RKO (cell line): ENCODE results near the gene PDP2.
"Not testable (repeated sequence)": the region's sequence is repeated elsewhere in the genome, so short reads cannot be mapped to it uniquely, and the experiment has no call there.

Experiments used
- DNase-seq: peaks from one replicate; pipeline ENCODE4 v3.0.0-alpha.2; 2016; ENCODE audit warnings: low spot score

Gene PDP2

DNA sequence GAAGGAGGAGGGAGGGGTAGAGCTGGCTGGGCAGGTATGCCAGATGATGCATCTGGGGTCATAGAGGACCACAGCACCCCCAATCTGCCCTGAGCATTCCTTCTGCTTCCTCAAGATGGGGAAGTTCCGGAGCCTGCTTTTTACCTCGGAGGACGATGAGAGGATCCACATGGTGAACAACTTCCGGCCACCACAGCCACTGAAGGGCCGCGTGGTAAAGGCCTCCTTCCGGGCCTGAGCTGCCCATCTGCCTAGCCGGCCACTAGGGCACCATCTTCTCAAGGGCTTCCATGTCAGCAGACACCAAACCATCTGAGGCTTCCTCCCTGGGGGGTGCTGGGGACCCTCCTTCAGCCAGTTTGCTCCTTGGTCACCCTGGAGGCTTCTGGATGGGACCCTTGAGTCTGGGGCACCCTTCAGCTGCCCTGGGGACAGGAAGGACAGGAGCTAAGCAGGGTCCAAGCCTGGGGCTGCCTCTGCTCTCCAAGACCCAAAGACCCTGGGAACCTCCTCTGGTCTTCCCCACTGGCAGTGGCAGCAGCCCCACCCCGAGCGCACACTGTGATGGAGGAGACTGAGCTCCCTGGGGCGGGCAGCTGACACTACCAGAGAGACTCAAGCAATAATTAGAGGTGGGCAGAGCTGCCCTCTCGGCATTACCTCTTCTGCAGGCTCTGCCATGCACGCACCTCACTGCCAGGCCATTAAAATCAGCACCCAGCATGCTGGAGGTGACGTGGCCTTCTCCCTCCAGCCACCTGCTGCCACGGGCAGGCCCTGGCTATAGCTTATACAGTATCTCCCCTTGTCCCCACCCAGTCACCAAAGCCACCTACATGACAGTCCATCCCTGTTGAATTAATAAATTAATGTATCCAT, 26.8 kb upstream of the PDP2 start:
- no peak for DNase-seq

DNA sequence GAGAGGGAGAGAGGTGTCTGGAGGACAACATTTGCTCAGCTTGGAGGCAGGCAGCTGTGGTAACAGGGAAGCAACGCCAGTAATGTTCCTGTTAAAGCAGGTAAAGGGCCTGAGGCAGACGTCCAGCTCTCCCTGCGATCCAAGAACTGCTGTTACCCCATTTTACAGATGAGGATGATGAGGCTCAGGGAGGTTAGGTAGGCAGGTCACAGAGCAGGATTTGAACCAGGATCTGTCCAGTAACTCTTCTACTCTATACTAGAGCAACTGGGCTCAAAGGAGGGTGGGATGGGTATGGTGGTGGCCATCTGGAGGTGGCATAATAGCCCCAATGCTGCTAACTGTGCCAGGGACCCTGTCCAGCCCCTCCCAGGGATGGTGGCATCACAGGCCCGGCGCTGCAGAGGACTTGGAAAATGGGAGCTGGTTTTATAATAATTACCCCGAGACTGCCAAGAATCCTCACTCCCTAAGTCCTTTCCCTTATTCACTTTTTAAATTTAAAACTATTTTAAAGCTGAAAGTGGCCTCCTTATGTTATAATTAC, 24.1 kb upstream of the PDP2 start:
- DNase-seq, result no peak

DNA sequence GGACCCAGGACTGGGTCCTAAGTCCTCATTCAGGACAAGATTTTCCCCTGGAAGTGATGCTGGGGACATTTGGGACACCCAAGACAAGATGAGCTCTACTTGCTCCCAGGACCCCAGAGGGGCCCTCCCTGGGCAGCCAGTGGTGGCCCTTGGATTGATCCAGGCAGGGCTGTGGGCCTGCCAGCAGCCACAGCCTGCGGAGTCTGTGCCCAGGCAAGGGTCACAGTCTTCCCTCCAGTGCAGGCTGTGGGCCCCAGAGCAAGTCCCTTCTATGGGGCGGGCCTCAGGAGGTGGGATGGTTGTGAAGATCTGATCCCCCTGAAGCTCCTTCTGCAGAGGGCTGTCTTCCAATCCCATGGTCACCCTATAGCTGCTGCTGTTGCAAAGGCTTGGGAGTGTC, 23.5 kb upstream of the PDP2 start:
- DNase-seq, result no peak

DNA sequence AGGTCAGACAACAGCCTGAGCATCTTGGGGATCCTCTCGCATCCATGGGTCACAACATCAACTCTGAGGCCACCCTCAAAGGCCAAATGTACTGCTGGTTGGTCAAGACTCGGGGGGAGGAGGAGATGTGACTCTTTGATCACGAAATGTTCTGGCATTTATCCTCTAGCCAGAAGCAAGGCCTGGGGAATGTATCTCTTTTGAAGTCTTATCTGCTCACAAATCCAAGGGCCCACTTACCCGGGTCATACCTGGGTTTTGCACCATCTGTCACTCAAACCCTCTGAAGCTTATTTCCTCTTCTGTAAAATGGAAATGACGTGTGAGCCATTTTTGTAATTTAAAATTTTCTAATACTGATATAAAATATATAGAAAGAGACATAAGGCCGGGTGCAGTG, 22.9 kb upstream of the PDP2 start:
- DNase-seq, result no peak

DNA sequence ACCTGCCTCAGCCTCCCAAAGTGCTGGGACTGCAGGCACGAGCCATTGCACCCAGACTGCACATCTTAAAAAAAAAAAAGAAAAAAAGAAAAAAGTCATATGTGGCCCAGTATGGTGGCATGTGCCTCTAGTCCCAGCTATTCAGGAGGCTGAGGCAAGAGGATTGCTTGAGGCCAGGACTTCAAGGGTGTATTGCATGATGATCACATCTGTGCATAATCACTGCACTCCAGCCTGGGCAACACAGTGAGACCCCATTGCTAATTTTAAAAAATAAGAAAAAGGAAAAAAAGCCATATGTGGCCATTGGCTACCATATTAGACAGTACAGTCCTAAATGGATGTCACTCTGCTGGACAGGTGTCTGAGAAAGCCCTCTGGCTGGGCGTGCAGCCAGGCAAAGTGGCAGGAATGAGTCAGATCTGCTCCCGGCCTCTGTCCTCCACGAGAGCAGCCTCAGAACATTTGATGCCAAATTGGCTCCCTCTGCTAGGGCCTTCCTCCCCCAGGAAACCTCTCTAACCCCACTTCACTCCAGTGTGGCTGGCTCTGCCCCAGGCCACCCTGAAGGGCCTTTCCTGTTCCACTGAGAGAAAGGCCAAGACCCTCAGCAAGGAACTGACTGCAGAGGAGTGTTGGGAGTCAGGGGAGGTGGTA, 21.4 kb upstream of the PDP2 start:
- no peak for DNase-seq

DNA sequence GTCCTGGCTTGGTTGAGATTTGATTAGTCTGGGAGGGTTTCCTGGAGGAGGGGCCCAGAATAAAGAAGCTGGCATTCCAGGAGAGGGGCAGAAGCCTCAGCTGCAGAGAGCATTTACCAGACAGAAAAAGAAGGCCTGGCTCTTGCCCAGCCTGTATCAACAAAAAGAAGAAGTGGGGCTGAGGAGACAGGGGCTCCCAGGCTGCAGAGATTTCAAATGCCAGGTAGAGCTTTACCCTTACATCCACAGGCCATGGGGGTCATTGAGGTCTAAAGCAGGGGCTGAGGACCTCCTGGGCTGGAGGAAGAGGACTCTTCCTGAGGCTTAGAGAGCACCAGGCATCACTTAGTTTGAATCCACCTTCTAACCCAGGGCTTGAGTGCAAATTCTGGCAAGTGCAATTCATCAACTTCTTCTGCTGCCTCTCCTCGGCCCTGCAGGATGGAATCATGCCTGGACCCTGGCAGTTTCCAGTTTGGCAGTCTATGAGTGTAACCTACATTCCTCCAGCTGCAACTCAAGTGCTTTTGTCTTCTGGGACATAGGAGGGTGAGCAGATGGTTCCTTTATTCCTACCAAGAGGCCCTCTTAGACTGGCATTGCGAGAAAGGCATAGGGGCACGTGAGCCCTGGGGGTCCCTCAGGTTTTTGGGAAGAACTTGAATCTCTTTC, 20.8 kb upstream of the PDP2 start:
- no peak for DNase-seq

DNA sequence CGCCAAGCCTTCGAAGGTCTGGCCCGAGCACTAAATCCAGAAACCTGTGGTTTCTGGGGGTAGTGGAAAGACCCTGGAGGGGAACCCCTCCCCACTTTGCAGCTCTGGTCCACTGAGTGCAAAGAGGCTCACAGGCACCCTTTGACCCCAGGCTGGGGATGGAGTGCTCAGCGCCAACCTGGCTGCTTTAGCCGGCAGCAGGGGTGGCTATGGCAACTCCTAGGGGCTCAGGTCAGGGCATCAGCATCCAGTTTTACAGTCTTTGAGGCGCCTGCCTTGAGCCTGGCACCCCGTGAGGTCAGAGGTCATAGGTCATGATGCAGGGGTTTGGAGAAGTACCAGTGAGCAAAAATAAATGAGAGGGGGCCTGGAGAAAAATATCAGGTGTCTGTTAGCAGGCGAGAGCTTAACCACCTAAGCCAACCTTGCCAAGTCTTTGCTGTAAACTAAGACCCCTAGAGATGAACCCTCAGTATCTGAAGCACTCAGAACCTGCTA, 18.2 kb upstream of the PDP2 start:
- DNase-seq, result no peak

DNA sequence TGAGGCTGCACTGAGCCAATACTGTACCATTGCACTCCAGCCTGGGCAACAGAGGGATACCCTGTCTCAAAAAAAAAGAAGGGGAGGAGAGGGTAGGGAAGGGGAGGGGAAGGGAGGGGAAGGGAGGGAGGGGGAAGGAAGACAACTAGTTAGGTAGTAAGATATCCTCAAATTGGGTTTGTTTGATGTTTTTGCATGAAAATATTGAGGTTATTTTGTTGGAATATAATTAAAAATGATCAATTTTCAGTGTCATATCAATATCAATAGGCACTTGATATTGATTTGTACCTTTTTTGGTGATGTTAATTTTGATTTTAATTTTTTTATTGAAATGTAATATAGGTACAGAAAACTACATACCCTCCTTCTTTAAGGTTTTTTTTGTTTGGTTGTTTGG, 16.6 kb upstream of the PDP2 start:
- no peak for DNase-seq

DNA sequence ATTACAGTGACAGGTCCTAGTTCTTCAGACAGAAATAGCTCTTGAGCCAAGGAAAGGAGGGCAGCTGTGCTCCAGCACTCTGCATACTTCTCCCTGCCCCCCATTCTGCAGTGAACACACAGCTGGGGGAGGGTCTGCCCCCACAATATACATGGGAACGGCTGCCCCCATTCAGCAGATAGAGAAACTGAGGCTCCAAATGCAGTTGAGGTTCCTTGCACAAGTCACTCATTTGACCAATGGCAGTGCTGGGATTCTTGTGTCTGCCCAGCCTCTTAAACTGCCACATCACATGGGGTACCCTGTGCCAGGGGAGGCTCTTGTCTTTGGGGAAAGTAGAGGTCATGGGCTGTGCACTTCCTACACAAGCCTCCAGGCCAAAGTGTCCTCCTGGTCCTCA, 10.9 kb upstream of the PDP2 start:
- DNase-seq, result no peak

DNA sequence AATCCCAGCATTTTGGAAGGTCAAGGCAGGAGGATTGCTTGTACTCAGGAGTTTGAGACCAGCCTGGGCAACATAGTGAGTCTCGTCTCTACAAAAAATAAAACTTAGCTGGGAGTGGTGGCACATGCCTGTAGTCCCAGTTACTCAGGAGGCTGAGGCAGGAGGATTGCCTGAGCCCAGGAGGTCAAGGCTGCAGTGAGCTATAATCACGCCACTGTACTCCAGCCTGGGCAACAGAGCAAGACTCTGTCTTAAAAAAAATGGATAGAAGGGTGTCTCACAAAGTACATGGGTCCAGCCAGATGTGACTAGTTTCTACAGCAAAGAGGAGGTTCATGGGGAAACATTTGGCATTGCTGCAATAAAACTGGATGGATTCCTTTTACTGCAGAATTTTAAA, 9.0 kb upstream of the PDP2 start:
- DNase-seq, result not testable (repeated sequence)

DNA sequence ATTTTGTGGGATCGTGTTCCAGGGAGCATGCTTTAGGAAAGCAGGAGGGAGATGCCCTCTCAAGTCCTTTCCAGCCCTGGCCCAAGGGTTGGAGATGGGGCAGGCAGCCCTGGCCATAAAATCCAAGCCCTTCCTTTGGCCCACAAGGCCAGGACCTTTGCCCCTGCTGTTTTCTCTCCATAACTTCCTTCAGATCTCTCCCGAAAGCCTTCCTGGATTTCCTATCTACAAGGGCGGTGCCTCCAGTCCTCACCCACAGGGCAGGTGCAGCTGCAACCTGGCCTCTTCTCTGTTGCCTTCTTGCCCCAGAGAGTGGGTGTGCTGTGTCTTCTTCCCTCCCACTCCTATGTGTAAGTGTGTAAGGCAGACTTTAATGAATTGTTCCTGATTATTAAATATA, 8.5 kb upstream of the PDP2 start:
- DNase-seq, result no peak

DNA sequence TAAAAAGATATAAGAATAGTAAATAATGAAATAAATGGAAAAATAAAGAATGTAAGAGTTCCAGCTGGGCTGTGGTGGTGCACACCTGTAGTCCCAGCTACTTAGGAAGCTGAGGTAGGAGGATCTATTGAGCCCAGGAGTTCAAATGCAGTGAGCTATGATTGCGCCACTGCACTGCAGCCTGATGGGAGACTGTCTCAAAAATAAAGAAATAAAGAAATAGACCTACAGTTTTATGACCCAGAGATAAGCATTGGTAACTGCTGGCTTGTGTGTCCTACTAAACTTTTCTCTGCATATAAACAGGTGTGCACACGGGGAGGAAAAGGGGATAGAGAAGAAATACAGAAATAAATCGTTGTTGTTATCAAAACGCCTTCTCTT, 7.8 kb upstream of the PDP2 start:
- no peak for DNase-seq

DNA sequence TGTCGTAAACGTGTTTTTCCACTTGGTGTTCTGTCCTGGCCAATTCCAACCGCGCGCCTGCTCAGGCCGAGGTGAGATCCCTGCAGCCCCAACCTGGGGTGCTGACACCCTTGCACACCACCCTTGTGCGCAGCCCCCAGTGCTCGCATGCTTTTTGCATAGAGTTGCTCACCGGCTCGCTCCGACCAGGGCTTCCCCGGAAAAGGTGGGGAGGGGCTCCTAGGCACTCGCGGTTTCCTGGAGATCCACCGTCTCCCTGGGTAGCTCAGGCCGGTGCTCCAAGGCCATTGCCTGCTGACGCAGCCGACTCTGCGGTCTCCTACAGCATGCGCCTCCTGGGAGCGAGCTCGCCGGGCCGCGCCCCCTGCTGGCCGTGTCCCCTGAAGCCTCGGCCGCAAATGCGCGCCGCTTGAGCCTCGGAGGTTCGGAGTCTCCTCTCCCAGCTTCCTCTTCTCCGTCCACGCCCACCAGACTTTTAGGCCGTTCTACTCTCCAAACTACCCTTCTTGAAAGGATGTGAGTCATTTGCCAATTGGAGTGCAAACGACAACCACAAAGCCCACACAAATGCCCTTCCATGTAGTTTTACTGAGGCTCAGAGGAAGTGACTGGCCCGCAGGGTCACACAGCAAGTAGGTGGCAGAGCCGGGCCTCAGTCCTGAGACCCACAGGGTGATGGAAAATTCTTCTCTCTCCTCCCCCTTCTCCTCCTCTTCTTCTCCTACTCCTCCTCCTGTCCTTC, 7.2 kb upstream of the PDP2 start:
- DNase-seq, result peak; percentile 99

DNA sequence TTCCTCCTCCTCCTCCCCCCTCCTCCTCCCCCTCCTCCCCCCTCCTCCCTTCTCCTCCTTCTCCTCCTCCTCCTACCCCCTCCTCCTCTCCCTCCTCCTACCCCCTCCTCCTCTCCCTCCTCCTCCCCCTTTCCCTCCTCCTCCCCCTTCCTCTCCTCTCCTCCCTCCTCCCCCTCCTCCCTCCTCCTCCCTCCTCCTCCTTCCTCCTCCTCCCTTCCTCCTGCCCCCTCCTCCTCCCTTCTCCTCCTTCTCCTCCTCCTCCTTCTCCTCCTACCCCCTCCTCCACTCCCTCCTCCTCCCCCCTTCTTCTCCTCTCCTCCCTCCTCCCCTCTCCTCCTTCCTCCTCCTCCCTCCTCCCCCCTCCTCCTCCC, 6.6 kb upstream of the PDP2 start:
- no peak for DNase-seq

DNA sequence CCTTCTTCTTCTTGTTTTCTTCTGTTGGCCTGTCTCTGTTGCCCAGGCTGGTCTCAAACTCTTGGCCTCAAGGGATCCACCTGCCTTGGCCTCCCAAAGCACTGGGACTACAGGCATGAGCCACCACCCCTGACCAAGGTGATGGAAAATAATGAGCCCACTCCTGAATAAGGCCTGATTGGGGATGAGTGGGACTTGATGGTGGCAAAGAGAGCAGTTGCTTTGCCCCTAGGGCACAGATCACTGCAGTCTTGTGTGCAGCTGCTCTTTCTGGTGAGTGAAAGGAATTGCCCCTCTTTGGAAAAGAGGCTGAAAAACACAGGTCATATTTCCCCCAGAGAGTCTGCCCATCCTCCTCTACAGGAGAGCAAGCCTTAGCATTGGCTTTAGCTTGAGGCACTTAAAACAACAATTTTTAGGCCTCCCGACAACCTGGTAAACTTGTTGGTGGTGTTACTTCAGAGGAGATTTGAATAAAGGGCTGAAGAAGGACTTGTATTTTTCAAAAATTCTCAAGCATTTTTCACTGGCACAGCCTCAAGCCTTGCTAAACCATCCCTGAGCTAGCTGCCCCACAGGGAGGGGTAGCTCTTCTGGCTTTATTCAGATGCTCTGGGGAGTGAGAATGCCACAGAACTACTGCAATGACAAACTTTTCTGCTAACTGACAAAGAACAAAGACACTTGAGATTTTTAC, 6.1 kb upstream of the PDP2 start:
- DNase-seq, result no peak

DNA sequence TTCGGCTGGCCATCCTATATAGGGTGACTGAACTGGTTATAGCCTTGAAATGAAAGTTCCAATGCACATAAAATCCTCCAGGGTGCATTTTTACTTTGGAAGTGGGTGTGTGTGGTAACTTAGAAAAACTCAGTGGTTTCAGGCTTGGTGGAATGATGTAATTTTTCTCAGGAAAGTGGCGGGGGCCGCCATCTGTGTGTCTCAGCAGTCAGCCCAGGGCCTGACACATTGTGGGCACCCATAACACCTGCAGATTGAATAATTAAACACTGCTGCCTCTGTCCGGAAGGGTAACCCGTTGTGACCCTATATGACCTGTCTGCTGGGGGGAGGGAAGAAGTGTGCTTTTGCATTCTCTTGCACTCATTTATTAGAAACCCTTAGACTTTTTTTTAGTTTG, 2.2 kb upstream of the PDP2 start:
- DNase-seq, result peak; percentile 38

DNA sequence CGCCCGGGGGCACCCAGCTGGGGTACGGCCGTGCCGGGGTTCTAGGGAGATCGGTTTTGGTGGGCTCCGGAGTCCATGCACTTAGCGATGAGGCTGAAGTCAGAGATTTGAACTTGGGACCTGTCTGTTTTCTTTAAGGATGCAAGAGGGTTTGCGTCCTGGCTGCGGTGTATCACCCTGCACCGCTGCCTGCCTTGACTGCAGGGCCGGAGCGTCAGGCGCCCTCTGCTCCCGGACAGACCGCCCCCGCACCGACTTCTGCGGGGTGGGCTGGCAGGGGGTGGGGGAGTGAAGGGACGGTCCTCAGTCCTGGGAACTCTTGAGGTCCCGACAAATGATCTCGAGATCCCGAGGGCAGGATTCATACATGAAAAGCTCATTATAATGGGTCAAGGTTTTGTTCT, 701 bp downstream of the PDP2 start:
- DNase-seq, result peak; percentile 56

DNA sequence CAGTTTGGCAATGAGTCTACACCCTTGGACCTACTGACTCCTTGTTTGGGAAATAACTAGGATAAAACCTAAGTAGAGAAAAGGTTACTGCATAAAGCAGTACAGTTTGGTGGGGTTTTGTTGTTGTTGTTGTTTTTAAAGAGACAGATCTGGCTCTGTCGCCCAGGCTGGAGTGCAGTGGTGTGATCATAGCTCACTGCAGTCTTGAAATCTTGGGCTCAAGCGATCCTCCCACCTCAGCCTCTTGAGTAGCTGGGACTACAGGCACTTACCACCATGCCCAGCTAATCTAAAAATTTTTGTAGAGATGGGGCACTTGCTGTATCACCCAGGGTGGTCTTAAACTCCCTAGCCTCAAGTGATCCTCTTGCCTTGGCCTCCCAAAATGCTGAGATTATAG, 1.2 kb downstream of the PDP2 start:
- DNase-seq, result peak; percentile 36

DNA sequence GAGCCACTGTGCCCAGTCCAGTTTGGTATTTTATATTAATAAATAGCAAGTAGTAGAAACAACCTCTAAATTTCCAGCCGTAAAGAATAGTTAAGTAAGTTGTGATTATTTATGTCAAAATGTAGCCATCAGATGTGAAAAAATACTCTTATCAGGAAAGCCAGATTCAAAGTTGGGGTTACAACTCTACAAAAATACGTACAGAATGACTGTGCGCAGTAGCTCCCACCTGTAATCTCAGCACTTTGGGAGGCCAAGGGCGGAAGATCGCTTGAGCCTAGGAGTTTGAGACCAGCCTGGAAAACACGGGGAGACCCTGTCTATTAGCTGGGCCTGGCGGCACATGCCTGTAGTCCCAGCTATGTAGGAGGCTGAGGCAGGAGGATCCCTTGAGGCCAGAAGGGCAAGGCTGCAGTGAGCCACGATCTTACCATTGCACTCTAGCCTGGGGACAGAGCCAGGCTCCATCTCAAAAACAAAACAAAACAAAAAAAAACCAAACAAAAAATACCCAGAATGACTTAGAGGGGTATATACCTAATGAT, 1.7 kb downstream of the PDP2 start:
- DNase-seq, result no peak

DNA sequence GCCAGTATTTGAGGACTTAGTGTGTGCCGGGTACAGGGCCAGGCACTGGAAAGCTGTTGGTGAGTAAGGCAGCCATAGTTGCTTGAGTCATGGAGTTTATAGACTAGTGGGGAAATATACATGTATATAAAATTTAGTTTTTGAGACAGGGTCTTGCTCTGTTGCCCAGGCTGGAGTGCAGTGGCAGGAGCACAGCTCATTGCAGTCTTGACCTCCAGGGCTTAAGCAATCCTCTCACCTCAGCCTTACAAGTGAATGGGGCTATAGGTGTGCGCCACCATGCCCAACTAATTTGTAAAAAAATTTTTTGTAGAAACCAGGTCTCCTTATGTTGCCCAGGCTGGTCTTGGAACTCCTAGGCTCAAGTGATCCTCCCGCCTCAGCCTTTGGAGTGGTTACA, 2.4 kb downstream of the PDP2 start:
- DNase-seq, result no peak

DNA sequence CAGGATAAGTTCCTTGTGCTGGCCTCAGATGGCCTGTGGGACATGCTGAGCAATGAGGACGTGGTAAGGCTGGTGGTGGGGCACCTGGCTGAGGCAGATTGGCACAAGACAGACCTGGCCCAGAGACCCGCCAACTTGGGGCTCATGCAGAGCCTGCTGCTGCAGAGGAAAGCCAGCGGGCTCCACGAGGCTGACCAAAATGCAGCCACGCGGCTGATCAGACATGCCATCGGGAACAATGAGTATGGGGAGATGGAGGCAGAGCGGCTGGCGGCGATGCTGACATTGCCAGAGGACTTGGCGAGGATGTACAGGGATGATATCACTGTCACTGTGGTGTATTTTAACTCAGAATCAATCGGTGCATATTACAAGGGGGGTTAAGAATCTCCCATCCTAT, 5.2 kb downstream of the PDP2 start:
- no peak for DNase-seq
